ENCODE results near the gene BCOR. TPM values are rescaled to one million over a fixed set of nuclear protein-coding genes. Genes with fewer than 3 reads are reported as not detected.

The BCOR gene
- total and polyA plus RNA-seq, 2 of the 4 experiments (the other 2 are of a cell fraction) = 7.5 to 9.0 TPM

DNA sequence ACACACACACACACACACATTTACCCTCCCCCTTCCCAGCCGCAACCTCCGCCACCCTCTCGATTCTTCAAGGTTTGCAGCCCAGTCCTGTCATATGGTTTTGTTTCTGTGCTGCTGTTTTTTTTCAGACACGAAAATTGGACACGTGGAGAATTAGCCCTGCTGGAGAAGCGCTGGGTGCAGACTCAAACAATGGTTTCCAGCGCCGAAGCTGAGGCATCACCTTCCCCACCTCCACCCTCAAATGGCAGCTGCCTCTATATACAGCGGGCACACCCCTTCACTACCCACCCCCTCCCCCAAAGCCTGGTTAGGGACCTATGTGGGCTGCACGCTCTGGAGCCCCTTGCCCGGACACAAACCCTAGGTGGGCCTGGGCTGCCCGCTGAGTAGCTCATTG, 87.9 kb downstream of the BCOR start:
- in situ Hi-C loops (cut with MboI; ENCODE audit: low sequenced_read_pairs) = no loop called here
- BruUV-seq (replicated peaks) = no TSS peak

More for the DNA sequence above, 87.9 kb downstream of the BCOR start:
- no peaks in the 10 kb centered on the region for H3K79me1 ChIP-seq (ENCODE audit: low read depth in 1 of 2, low read length in 2 of 2)
- H3K27ac ChIP-seq (ENCODE audit: insufficient read depth, low read length) = no peak overlapping the region
- no peaks in the 10 kb centered on the region for H3K36me3 ChIP-seq (ENCODE audit: control insufficient read depth, insufficient read depth, low read length)
- peaks cover 6% of the 10 kb centered on the region; the same call in 1 of the 2 replicates for H3K9me3 ChIP-seq (ENCODE audit: control insufficient read depth, insufficient read depth, low read length)
- dilution Hi-C loops (cut with HindIII; ENCODE audit: low sequenced_read_pairs, unreplicated experiment) = no loop called here
- H3K56ac ChIP-seq (ENCODE audit: extremely low read depth, insufficient read depth, low read length) = no peak overlapping the region
- H3K4me3 ChIP-seq (ENCODE audit: insufficient read depth, low read depth, low read length) = no peak overlapping the region
- no peak overlapping the region for H2AK9ac ChIP-seq (replicated peaks; ENCODE audit: low read depth, low read length, poor library complexity)
- ChIA-PET POLR2A (ENCODE audit: unreplicated experiment) (no interaction called here), CTCF (no interaction called here)
- H3K18ac ChIP-seq (ENCODE audit: low read depth, low read length) = no peak overlapping the region
- TF ChIP-seq NFE2L2 (IDR thresholded peaks at IDR 0.05; ENCODE audit: low read depth, low read length) (no peak), CHD1 (IDR thresholded peaks at IDR 0.05; ENCODE audit: low read depth, low read length) (no peak), SMC3 (IDR thresholded peaks at IDR 0.05; ENCODE audit: low read depth, low read length) (no peak), MXI1 (IDR thresholded peaks at IDR 0.05; ENCODE audit: borderline replicate concordance, low read depth, low read length) (no peak), BHLHE40 (IDR thresholded peaks at IDR 0.05; ENCODE audit: low read depth, low read length) (no peak), RFX5 (IDR thresholded peaks at IDR 0.05; ENCODE audit: low read depth, low read length) (no peak), POLR2A (IDR thresholded peaks at IDR 0.05; ENCODE audit: low read depth, low read length) (no peak), FOS (IDR thresholded peaks at IDR 0.05; ENCODE audit: low read depth, low read length) (no peak), MAZ (IDR thresholded peaks at IDR 0.05; ENCODE audit: borderline replicate concordance, low read depth, low read length) (no peak)
- H3K4ac ChIP-seq (ENCODE audit: low read depth, low read length) = no peak overlapping the region
- no peak overlapping the region for H2BK15ac ChIP-seq (ENCODE audit: low read depth, low read length)
- no peak overlapping the region for H2AFZ ChIP-seq (replicated peaks; ENCODE audit: low read length, poor library complexity)
- ATAC-seq (ENCODE audit: low read depth) = no peak
- H3K14ac ChIP-seq (replicated peaks; ENCODE audit: low read depth, low read length) = no peak overlapping the region
- no peak overlapping the region for H2BK20ac ChIP-seq (ENCODE audit: low read depth, low read length)
- no peak overlapping the region for H2BK120ac ChIP-seq (ENCODE audit: low read depth, low read length)
- no peak overlapping the region for H3K4me2 ChIP-seq (ENCODE audit: low read depth, low read length)
- peaks cover 8% of the 10 kb centered on the region for H3K4me1 ChIP-seq (ENCODE audit: control insufficient read depth, insufficient read depth, low read length)
- no peak overlapping the region for H3K23ac ChIP-seq (ENCODE audit: low read depth, low read length)
- DNase-seq = no peak
- intact Hi-C loops (cut with micrococcal nuclease) = loop anchor here (5.0 kb wide), 1 partner anchor 77 kb away; no protein-coding TSS in a partner anchor
- peaks cover 26% of the 10 kb centered on the region for H3K27me3 ChIP-seq (ENCODE audit: control insufficient read depth, insufficient read depth, low read length)
- no peak overlapping the region for H3K9ac ChIP-seq (ENCODE audit: low read depth, low read length)
- no peak overlapping the region for H4K8ac ChIP-seq (ENCODE audit: low read depth in 2 of 2, low read length in 2 of 2)
- H2BK5ac ChIP-seq (ENCODE audit: low read depth, low read length, poor library complexity, severe bottlenecking) = no peak overlapping the region
- no peak overlapping the region for H4K91ac ChIP-seq (ENCODE audit: insufficient read depth, low read depth, low read length)
- H2AK5ac ChIP-seq (ENCODE audit: low read depth, low read length) = no peak overlapping the region
- H4K5ac ChIP-seq (ENCODE audit: low read depth, low read length) = no peak overlapping the region
- no peaks in the 10 kb centered on the region for H4K20me1 ChIP-seq (ENCODE audit: insufficient read depth, low read length)
- WGBS, 2 experiments (ENCODE audit: extremely low coverage in 2 of 2, insufficient read length in 1 of 2) = 50% methylated on average over 2 of the region's 12 CpGs; no CpG with 5 or more reads in 1 of the 2 experiments
- H3K9me1 ChIP-seq (ENCODE audit: insufficient read depth, low read length) = peaks cover 2% of the 10 kb centered on the region; the same call in 1 of the 2 replicates
